ENCODE results near the gene FADD. TPM values are rescaled to one million over a fixed set of nuclear protein-coding genes. Genes with fewer than 3 reads are reported as not detected.

The FADD gene
- total and polyA plus RNA-seq, 2 donors (not counting 3 experiments of a cell fraction or from before 2014, with no cell fraction given), result 35.4 to 45.1 TPM

DNA sequence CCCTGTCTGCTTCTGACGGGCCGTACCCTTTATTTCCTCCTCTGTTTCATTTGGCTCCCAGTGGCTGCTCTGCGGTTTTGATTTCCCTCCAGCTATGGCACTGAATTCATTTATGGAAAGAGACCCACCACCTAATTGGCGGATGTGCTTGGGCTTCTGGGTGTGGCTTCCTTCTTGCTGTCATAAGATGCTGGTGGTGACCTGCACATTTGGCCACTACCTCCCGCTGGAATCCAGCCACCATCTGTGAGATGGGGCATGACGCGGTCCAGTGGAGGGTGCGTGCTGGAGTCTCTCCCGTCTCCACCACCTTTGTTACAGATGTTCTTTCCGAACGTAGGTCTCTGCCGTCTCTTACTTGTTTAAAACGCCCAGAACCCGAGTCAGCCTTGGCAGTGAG is 47.7 kb upstream of the FADD start:
- BruUV-seq (replicated peaks), result no TSS peak
- H4K20me1 ChIP-seq (replicated peaks; ENCODE audit: control insufficient read depth, extremely low read depth, insufficient read depth, low read length), result no peaks in the 10 kb centered on the region

More for the DNA sequence above, 47.7 kb upstream of the FADD start:
- DNase-seq (ENCODE audit: low read depth, low spot score) (no peak), FAIRE-seq (no peak)
- Histone ChIP-seq H3K27ac (ENCODE audit: insufficient read depth, low read depth, low read length) (no peak overlapping the region), H3K36me3 (ENCODE audit: control insufficient read depth in 2 of 2, extremely low read depth in 1 of 2, insufficient read depth in 2 of 2, low read length in 2 of 2) (no peaks in the 10 kb centered on the region), H3K9me3 (replicated peaks; ENCODE audit: control insufficient read depth, insufficient read depth, low read length) (no peaks in the 10 kb centered on the region), H3K79me2 (ENCODE audit: control insufficient read depth, insufficient read depth, low read length) (no peaks in the 10 kb centered on the region), H3K27me3 (ENCODE audit: control insufficient read depth in 2 of 2, insufficient read depth in 2 of 2, low read length in 2 of 2) (no peaks in the 10 kb centered on the region), H3K4me3 (replicated peaks in 1 of 3; ENCODE audit: insufficient read depth in 1 of 3, low read depth in 1 of 3, low read length in 3 of 3) (no peak overlapping the region), H2AFZ (ENCODE audit: low read depth, low read length) (no peak overlapping the region), H3K4me2 (ENCODE audit: insufficient read depth, low read length) (no peak overlapping the region), H3K9ac (replicated peaks; ENCODE audit: extremely low read depth, insufficient read depth, low read length) (no peak overlapping the region), H3K9me1 (replicated peaks; ENCODE audit: control insufficient read depth, extremely low read depth, insufficient read depth, low read length) (no peaks in the 10 kb centered on the region), H3K4me1 (ENCODE audit: control insufficient read depth, extremely low read depth, insufficient read depth, low read length) (no peaks in the 10 kb centered on the region)
- intact Hi-C loops (cut with micrococcal nuclease) (no loop called here), dilution Hi-C loops (cut with MboI; ENCODE audit: extremely low pct_ligation_motif_present, low sequenced_read_pairs) (no loop called here)
- TF ChIP-seq, protein P1, sequence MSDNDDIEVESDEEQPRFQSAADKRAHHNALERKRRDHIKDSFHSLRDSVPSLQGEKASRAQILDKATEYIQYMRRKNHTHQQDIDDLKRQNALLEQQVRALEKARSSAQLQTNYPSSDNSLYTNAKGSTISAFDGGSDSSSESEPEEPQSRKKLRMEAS (IDR thresholded peaks at IDR 0.05; ENCODE audit: insufficient read depth, insufficient read length), result no peak
- TF ChIP-seq POLR2A (IDR thresholded peaks at IDR 0.05; ENCODE audit: low read depth, low read length) (no peak), POLR2AphosphoS5 (IDR thresholded peaks at IDR 0.05; ENCODE audit: insufficient read depth, low read depth, low read length) (no peak), GATA2 (IDR thresholded peaks at IDR 0.05; ENCODE audit: insufficient read depth, insufficient read length, low read depth, low read length) (no peak), FOS (IDR thresholded peaks at IDR 0.05; ENCODE audit: borderline replicate concordance, insufficient read depth, low read length) (no peak), MYC (IDR thresholded peaks at IDR 0.05; ENCODE audit: low read depth, low read length) (no peak), EZH2 (IDR thresholded peaks at IDR 0.05; ENCODE audit: borderline replicate concordance, low read depth, low read length, severe bottlenecking) (no peak), JUN (IDR thresholded peaks at IDR 0.05; ENCODE audit: borderline replicate concordance, insufficient read depth, insufficient read length, low read depth) (no peak)
- TF ChIP-seq, protein P2, sequence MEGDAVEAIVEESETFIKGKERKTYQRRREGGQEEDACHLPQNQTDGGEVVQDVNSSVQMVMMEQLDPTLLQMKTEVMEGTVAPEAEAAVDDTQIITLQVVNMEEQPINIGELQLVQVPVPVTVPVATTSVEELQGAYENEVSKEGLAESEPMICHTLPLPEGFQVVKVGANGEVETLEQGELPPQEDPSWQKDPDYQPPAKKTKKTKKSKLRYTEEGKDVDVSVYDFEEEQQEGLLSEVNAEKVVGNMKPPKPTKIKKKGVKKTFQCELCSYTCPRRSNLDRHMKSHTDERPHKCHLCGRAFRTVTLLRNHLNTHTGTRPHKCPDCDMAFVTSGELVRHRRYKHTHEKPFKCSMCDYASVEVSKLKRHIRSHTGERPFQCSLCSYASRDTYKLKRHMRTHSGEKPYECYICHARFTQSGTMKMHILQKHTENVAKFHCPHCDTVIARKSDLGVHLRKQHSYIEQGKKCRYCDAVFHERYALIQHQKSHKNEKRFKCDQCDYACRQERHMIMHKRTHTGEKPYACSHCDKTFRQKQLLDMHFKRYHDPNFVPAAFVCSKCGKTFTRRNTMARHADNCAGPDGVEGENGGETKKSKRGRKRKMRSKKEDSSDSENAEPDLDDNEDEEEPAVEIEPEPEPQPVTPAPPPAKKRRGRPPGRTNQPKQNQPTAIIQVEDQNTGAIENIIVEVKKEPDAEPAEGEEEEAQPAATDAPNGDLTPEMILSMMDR (IDR thresholded peaks at IDR 0.05; ENCODE audit: extremely low read depth in 1 of 2, insufficient read depth in 1 of 2, low read depth in 1 of 2, low read length in 2 of 2), result no peak
- ChIA-PET POLR2A (no interaction called here), CTCF (interaction anchor here (2.9 kb wide), 1 partner anchor 237 kb away, joined by 10 read pairs; no protein-coding TSS in a partner anchor)

Data from endothelial cell of umbilical vein (primary cell).